Liver (tissue), 9 donors: ENCODE data around the gene ADAMTS14. TPM values are rescaled to one million over a fixed set of nuclear protein-coding genes. Genes with fewer than 3 reads are reported as not detected.

Source experiments
- DNase-seq: peaks from one replicate; pipeline ENCODE4 v3.0.0-alpha.2; 2017; ENCODE audit warnings: low spot score
- H3K27ac ChIP-seq, 2 donors: one replicate each; pipeline ENCODE4 v1.7.0; 2013; ENCODE audit warnings: inconsistent platforms in 2 of 2, low read length in 2 of 2, control low read depth in 1 of 2, low read depth in 1 of 2, mild to moderate bottlenecking in 1 of 2
- H3K27me3 ChIP-seq, 4 donors: one replicate each; pipeline versions ENCODE4 v1.6.1 to v1.7.0; 2013; ENCODE audit warnings: low read length in 3 of 4, inconsistent platforms in 1 of 4, mild to moderate bottlenecking in 1 of 4, moderate library complexity in 1 of 4; ENCODE audit not compliant: control insufficient read depth in 4 of 4, insufficient read depth in 4 of 4
- H3K36me3 ChIP-seq, 4 donors: one replicate each; pipeline versions ENCODE4 v1.6.1 to v1.7.0; 2013; ENCODE audit warnings: low read length in 3 of 4, mild to moderate bottlenecking in 3 of 4, low read depth in 1 of 4, moderate library complexity in 1 of 4; ENCODE audit not compliant: control insufficient read depth in 4 of 4, insufficient read depth in 3 of 4
- H3K4me1 ChIP-seq, 4 donors: one replicate each; pipeline versions ENCODE4 v1.6.1 to v1.7.0; 2013; ENCODE audit warnings: low read length in 3 of 4, mild to moderate bottlenecking in 3 of 4, moderate library complexity in 1 of 4; ENCODE audit not compliant: control insufficient read depth in 4 of 4, insufficient read depth in 4 of 4
- H3K4me3 ChIP-seq, 3 donors: one replicate each; pipeline versions ENCODE4 v1.6.1 to v1.7.0; 2013; ENCODE audit warnings: low read length in 3 of 3, control low read depth in 1 of 3, low read depth in 1 of 3, mild to moderate bottlenecking in 1 of 3
- H3K9ac ChIP-seq, 2 donors: one replicate each; pipeline ENCODE4 v1.7.0; 2013; ENCODE audit warnings: low read length in 2 of 2, mild to moderate bottlenecking in 2 of 2, moderate library complexity in 2 of 2, control low read depth in 1 of 2, low read depth in 1 of 2
- H3K9me3 ChIP-seq, 4 donors: one replicate each; pipeline versions ENCODE4 v1.6.1 to v1.7.0; 2013; ENCODE audit warnings: low read length in 3 of 4; ENCODE audit not compliant: control insufficient read depth in 4 of 4
- FOXA1 ChIP-seq: IDR thresholded peaks from 2 replicates; pipeline ENCODE4 v1.6.1; 2016; ENCODE audit warnings: antibody characterized with exemption
- FOXA2 ChIP-seq: IDR thresholded peaks from 2 replicates; pipeline ENCODE4 v1.6.1; 2016; ENCODE audit warnings: antibody characterized with exemption
- GABPA ChIP-seq, 2 donors: IDR thresholded peaks in 1 of 2; conservative IDR thresholded peaks in 1 of 2; 2 replicates each; pipeline ENCODE4 v1.6.1; 2016; ENCODE audit warnings: antibody characterized with exemption in 2 of 2, mild to moderate bottlenecking in 1 of 2, moderate library complexity in 1 of 2
- HNF4A ChIP-seq, 2 donors: conservative IDR thresholded peaks; 2 replicates each; pipeline ENCODE4 v1.6.1; 2016; ENCODE audit warnings: antibody characterized with exemption in 2 of 2, mild to moderate bottlenecking in 2 of 2
- JUND ChIP-seq, 2 donors: IDR thresholded peaks; 2 replicates each; pipeline ENCODE4 v1.6.1; 2016; ENCODE audit warnings: antibody characterized with exemption in 2 of 2
- NR2F2 ChIP-seq: IDR thresholded peaks from 2 replicates; pipeline ENCODE4 v1.6.1; 2016; ENCODE audit warnings: antibody characterized with exemption
- RAD21 ChIP-seq, 2 donors: IDR thresholded peaks; 2 replicates each; pipeline ENCODE4 v1.6.1; 2016; ENCODE audit warnings: antibody characterized with exemption in 2 of 2, mild to moderate bottlenecking in 2 of 2
- RXRA ChIP-seq, 2 donors: IDR thresholded peaks; 2 replicates each; pipeline ENCODE4 v1.6.1; 2017 to 2018; ENCODE audit warnings: antibody characterized with exemption in 2 of 2, mild to moderate bottlenecking in 1 of 2
- SP1 ChIP-seq: IDR thresholded peaks from 2 replicates; pipeline ENCODE4 v1.6.1; 2018; ENCODE audit warnings: antibody characterized with exemption, mild to moderate bottlenecking
- TAF1 ChIP-seq: conservative IDR thresholded peaks from 2 replicates; pipeline ENCODE4 v1.6.1; 2016; ENCODE audit warnings: antibody characterized with exemption, mild to moderate bottlenecking
- YY1 ChIP-seq: IDR thresholded peaks from 2 replicates; pipeline ENCODE4 v1.6.1; 2016; ENCODE audit warnings: antibody characterized with exemption, mild to moderate bottlenecking
- ZBTB33 ChIP-seq: IDR thresholded peaks from 2 replicates; pipeline ENCODE4 v1.6.1; 2016; ENCODE audit warnings: antibody characterized with exemption
- WGBS: extraction: QIAGEN DNeasy Blood & Tissue Kit; methylation state at CpG from one replicate; pipeline ENCODE4 v1.1.7; 2013; 5-methylcytosine and 5-hydroxymethylcytosine counted together
- polyA plus RNA-seq, 2 donors: library from polyadenylated mRNA; stranded (reverse) in 1 of 2; unstranded in 1 of 2; fragments of 200-250 nt in 1 of 2; fragments of >200 nt in 1 of 2; fragmentation: Nextera tagmentation in 1 of 2; extraction: Ambion mirVana in 1 of 2; gene quantifications; one replicate each; pipeline versions ENCODE4 v1.2.1 to v1.2.3, GENCODE V29; 2013 to 2015
- total RNA-seq, 2 donors: library from RNA; depleted of rRNA; stranded (reverse); fragments of >200 nt; gene quantifications; one replicate each; pipeline ENCODE4 v1.2.3, GENCODE V29; 2014
- TF ChIP-seq, protein P1 (sequence below): IDR thresholded peaks from 2 replicates; pipeline ENCODE4 v1.6.1; 2016; ENCODE audit warnings: antibody characterized with exemption, mild to moderate bottlenecking
- TF ChIP-seq, protein P2 (sequence below): IDR thresholded peaks from 2 replicates; pipeline ENCODE4 v1.6.1; 2016; ENCODE audit warnings: antibody characterized with exemption
- donor health status: healthy.
- donor health status: healthy.
- donor health status: healthy.
- donor health status: healthy.
- donor health status: healthy.

Gene ADAMTS14
- total and polyA plus RNA-seq, 4 donors = 0.09 to 0.33 (median 0.13) TPM

- Histone ChIP-seq H3K9me3 (peaks cover 0 to 6% (median 3%) of the 10 kb centered on the region in 4 donors), H3K27ac (no peak overlapping the region), H3K36me3 (no peaks in the 10 kb centered on the region), H3K4me1 (no peaks in the 10 kb centered on the region), H3K9ac (no peak overlapping the region), H3K27me3 (no peaks in the 10 kb centered on the region), H3K4me3 (no peak overlapping the region)
- 82% methylated on average over 3 of the region's 3 CpGs for WGBS
- no peak for DNase-seq
- TF ChIP-seq GABPA (IDR thresholded peaks at IDR 0.05 in 1 of 2, conservative IDR thresholded peaks at IDR 0.05 in 1 of 2) = no peak
- no peak for TF ChIP-seq RAD21 (IDR thresholded peaks at IDR 0.05)
- TF ChIP-seq, protein P1, sequence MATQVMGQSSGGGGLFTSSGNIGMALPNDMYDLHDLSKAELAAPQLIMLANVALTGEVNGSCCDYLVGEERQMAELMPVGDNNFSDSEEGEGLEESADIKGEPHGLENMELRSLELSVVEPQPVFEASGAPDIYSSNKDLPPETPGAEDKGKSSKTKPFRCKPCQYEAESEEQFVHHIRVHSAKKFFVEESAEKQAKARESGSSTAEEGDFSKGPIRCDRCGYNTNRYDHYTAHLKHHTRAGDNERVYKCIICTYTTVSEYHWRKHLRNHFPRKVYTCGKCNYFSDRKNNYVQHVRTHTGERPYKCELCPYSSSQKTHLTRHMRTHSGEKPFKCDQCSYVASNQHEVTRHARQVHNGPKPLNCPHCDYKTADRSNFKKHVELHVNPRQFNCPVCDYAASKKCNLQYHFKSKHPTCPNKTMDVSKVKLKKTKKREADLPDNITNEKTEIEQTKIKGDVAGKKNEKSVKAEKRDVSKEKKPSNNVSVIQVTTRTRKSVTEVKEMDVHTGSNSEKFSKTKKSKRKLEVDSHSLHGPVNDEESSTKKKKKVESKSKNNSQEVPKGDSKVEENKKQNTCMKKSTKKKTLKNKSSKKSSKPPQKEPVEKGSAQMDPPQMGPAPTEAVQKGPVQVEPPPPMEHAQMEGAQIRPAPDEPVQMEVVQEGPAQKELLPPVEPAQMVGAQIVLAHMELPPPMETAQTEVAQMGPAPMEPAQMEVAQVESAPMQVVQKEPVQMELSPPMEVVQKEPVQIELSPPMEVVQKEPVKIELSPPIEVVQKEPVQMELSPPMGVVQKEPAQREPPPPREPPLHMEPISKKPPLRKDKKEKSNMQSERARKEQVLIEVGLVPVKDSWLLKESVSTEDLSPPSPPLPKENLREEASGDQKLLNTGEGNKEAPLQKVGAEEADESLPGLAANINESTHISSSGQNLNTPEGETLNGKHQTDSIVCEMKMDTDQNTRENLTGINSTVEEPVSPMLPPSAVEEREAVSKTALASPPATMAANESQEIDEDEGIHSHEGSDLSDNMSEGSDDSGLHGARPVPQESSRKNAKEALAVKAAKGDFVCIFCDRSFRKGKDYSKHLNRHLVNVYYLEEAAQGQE = no peak
- no peak for TF ChIP-seq TAF1
- no peak for TF ChIP-seq NR2F2
- no peak for TF ChIP-seq SP1
Observed at GRCh38 chr10:70622541-70622940, 49.8 kb upstream of the ADAMTS14 start.

DNA sequence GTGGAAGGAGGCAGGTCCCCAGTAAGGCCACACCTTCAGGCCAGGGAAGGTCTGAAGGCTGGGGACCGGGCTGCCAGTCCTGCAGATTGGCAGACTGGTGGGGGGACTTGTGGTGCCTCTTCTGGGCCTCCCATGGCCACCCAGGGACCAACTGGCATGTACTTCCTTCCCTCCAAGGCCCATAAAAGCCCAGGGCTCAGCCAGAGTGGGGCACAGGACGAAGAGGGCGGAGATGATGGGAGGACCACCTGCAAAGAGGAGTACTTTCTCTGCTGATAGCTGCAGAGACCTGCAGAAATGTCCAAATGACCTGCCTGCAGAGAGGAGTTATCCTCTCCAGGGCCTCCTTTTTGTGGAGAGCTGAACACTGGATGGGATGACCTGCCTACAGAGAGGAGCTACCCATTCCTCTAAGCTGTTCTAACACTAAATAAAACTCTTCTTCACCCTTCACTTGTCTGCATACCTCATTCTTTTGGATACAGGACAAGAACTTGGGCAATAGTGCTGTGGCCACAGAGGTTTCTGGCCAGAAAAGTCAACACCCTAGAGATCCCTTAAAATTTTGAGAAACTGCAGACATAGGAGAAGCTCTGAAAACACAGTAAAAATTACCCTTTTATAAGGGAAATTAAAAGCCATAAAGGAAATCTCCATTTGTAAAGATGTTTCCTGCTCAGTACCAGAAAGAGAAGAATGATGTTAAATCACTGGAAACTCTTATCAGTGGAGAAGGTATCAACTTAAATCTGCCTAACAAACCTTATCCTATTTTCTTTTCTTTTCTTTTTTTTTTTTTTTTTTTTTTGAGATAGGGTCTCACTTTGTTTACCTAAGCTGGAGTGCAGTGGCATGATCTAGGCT, 49.1 kb upstream of the ADAMTS14 start:
- no peak for TF ChIP-seq GABPA (IDR thresholded peaks at IDR 0.05 in 1 of 2, conservative IDR thresholded peaks at IDR 0.05 in 1 of 2)
- no peak for TF ChIP-seq ZBTB33
- TF ChIP-seq TAF1 = no peak
- no peak for TF ChIP-seq NR2F2
- no peak for TF ChIP-seq YY1
- TF ChIP-seq SP1 = no peak
- no peak for TF ChIP-seq RXRA (IDR thresholded peaks at IDR 0.05)
- no peak for TF ChIP-seq RAD21 (IDR thresholded peaks at IDR 0.05)
- peaks cover 0 to 9% (median 4%) of the 10 kb centered on the region in 4 donors for H3K9me3 ChIP-seq
- H3K27ac ChIP-seq = no peak overlapping the region
- no peak overlapping the region for H3K4me3 ChIP-seq
- H3K36me3 ChIP-seq = no peaks in the 10 kb centered on the region
- DNase-seq = no peak
- no peak overlapping the region for H3K9ac ChIP-seq
- 95% methylated on average over 3 of the region's 3 CpGs for WGBS
- no peaks in the 10 kb centered on the region for H3K27me3 ChIP-seq
- no peaks in the 10 kb centered on the region for H3K4me1 ChIP-seq

GRCh38 chr10:70626056-70626455, 46.2 kb upstream of the ADAMTS14 start:
- no peaks in the 10 kb centered on the region for H3K36me3 ChIP-seq
- TF ChIP-seq YY1 (no peak), TAF1 (no peak), HNF4A (conservative IDR thresholded peaks at IDR 0.05) (no peak), RAD21 (IDR thresholded peaks at IDR 0.05) (no peak), FOXA1 (no peak), ZBTB33 (no peak), FOXA2 (no peak), JUND (IDR thresholded peaks at IDR 0.05) (no peak), GABPA (IDR thresholded peaks at IDR 0.05 in 1 of 2, conservative IDR thresholded peaks at IDR 0.05 in 1 of 2) (no peak), SP1 (no peak)
- TF ChIP-seq, protein P1 = no peak
- TF ChIP-seq, protein P2, sequence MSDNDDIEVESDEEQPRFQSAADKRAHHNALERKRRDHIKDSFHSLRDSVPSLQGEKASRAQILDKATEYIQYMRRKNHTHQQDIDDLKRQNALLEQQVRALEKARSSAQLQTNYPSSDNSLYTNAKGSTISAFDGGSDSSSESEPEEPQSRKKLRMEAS = no peak

More at GRCh38 chr10:70626056-70626455, 46.2 kb upstream of the ADAMTS14 start:
- Histone ChIP-seq H3K27ac (no peak overlapping the region), H3K9me3 (peaks cover 0 to 7% (median 2%) of the 10 kb centered on the region in 4 donors), H3K4me1 (no peaks in the 10 kb centered on the region), H3K9ac (no peak overlapping the region), H3K4me3 (no peak overlapping the region), H3K27me3 (no peaks in the 10 kb centered on the region)
- DNase-seq = no peak
